Thyroid gland (tissue), 4 donors: Measurements from ENCODE around the gene NHLRC4.

ENCODE experiments used
- CTCF ChIP-seq, 6 experiments: fragments of 200-600 bp in 3 of 6; fragments of 450-650 bp in 3 of 6; sonication (generic) in 3 of 6; IDR thresholded peaks; one replicate each; pipeline ENCODE4 v1.5.1; 2016 to 2019; ENCODE audit warnings: antibody characterized with exemption in 6 of 6, mild to moderate bottlenecking in 2 of 6, inconsistent platforms in 1 of 6, moderate library complexity in 1 of 6
- POLR2A ChIP-seq, 2 donors: fragments of 450-650 bp; IDR thresholded peaks; one replicate each; pipeline ENCODE4 v1.6.1; 2017; ENCODE audit warnings: antibody characterized with exemption in 2 of 2, mild to moderate bottlenecking in 2 of 2, moderate library complexity in 1 of 2

- no peak for TF ChIP-seq CTCF (IDR thresholded peaks at IDR 0.05)
- no peak for TF ChIP-seq POLR2A (IDR thresholded peaks at IDR 0.05)
Measured at GRCh38 chr16:544517-544916, 22.3 kb upstream of the NHLRC4 start.
